GM12874 (cell line): ENCODE data around the gene NEK6.

Experiments used
- TF ChIP-seq, protein P1 (sequence below): IDR thresholded peaks from 2 replicates; pipeline ENCODE4 v1.5.1; 2011; ENCODE audit warnings: low read depth, mild to moderate bottlenecking, control low read depth, low read length, moderate library complexity; ENCODE audit not compliant: insufficient read depth

The NEK6 gene

DNA sequence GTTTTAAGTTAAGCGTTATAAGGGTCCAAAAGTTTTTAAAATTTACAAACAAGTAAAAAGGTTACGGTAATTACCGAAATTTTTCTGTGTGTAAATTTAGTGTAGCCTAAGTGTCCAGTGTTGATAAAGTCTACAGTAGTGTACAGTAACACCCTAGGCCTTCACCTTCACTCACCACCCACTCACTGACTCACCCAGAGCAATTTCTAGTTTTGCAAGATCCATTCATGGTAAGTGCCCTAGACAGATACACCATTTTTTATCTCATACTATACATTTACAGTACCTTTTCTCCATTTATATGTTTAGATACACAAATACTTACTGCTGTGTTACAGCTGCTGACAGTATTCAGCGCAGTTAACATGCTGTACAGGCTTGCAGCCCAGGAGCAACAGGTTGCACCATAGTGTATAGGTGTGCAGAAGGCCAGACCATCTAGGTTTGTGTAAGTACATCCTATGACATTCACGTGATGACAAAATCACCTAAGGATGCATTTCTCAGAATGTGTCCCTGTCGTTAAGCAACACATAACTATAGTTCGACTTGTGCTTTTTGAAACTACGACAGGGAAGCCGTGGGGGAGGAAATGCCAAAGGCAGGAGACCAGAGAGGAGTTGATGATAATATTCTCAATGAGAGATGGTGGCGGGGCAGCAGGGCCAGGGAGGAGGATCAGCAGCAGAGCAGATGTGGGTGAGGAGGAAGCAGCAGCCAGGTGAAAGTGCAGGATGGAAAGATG is 108.9 kb downstream of the NEK6 start:
- TF ChIP-seq, protein P1, sequence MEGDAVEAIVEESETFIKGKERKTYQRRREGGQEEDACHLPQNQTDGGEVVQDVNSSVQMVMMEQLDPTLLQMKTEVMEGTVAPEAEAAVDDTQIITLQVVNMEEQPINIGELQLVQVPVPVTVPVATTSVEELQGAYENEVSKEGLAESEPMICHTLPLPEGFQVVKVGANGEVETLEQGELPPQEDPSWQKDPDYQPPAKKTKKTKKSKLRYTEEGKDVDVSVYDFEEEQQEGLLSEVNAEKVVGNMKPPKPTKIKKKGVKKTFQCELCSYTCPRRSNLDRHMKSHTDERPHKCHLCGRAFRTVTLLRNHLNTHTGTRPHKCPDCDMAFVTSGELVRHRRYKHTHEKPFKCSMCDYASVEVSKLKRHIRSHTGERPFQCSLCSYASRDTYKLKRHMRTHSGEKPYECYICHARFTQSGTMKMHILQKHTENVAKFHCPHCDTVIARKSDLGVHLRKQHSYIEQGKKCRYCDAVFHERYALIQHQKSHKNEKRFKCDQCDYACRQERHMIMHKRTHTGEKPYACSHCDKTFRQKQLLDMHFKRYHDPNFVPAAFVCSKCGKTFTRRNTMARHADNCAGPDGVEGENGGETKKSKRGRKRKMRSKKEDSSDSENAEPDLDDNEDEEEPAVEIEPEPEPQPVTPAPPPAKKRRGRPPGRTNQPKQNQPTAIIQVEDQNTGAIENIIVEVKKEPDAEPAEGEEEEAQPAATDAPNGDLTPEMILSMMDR = no peak

- TF ChIP-seq, protein P1 = no peak
These were observed 110.9 kb downstream of the NEK6 start for GRCh38 chr9:124368692-124369091.

DNA sequence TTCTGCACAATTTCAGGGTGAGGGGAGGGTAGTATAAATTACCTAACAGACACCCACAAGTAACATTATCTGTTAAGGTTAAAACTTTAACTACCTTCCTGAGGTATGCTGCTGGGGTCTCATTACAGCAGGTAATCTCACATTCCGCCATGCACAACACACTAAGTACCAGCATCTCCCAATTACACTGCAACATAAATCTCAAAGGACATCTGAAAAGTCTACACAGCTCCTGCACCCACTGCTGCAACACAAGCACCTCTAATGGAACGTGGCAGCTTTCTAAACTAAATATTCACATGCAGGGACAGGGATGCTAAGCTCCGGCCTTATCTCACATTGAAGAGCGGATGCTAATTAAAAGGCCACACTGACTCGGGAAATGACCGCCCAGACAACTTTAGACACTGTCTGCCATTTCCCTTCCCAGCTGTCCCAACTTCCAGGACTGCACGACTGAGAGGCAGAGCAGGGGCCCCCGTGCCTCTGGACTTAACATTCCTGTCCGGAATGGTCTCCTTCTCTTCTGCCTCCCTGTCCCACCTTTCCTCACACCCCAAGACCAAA is 111.6 kb downstream of the NEK6 start:
- TF ChIP-seq, protein P1 = no peak

DNA sequence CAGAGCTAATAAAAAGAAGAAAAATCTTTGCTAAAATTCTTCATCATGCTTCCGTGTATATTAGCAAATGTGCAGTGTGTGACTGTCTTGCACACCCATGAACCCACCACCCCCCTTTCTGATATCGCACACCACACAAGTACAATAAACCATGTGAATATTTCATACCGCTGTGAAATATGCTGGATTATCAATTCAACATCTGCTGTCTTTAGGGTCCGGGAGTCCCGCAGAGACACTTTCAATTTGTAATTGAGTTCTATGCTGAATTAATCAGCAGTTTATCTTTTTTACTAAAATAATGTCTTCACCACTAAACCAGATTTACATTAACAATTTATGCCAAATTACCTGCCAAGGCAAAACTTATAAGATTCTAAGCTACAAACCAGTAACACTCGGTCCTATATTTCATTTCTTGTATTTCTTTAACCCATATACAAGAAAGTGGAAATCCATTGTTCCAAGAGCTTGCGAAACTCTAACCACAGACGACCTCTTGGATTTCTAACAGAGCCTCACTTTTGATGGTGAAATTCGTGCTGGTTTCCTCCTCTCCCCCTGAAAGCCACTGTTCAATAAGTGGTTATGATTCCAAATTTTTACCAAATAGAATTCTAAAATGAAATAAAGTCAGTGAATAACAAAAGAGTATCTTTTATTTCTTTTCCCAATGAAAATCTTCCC is 113.3 kb downstream of the NEK6 start:
- TF ChIP-seq, protein P1 = no peak

- TF ChIP-seq, protein P1 = no peak
These were observed 114.3 kb downstream of the NEK6 start for GRCh38 chr9:124372038-124372437.

- TF ChIP-seq, protein P1 = no peak
These were observed 115.6 kb downstream of the NEK6 start for GRCh38 chr9:124373386-124373785.

DNA sequence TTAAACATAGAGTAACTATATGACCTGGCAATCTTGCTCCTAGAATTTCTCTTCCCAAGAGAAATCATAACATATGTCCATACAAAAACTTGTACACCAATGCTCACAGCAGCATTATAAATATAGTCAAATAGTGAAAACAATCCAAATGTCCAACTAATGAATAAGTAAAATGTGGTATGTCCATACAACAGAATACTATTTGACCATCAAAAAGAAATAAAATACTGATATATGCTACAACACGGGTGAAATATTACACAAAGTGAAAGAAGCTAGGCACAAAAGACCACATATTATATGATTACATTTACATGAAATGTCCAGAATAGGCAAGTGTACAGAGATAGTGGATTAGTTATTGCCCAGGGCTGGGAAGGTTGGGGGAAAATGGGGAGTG is 116.1 kb downstream of the NEK6 start:
- TF ChIP-seq, protein P1 = no peak
